Skeletal muscle satellite cell (primary cell): Measurements from ENCODE around the gene MTPN.

Experiments
- H3K27me3 ChIP-seq: 2 replicates; pipeline ENCODE4 v1.7.0; 2013; ENCODE audit warnings: low read length; ENCODE audit not compliant: control insufficient read depth, insufficient read depth
- H3K36me3 ChIP-seq: 2 replicates; pipeline ENCODE4 v1.7.0; 2013; ENCODE audit warnings: mild to moderate bottlenecking, control low read depth, low read length; ENCODE audit not compliant: insufficient read depth
- H3K4me1 ChIP-seq: 2 replicates; pipeline ENCODE4 v1.7.0; 2013; ENCODE audit warnings: low read length; ENCODE audit not compliant: control insufficient read depth, insufficient read depth
- H3K4me2 ChIP-seq: 2 replicates; pipeline ENCODE4 v1.7.0; 2013; ENCODE audit warnings: mild to moderate bottlenecking, low read length
- H3K4me3 ChIP-seq: 2 replicates; pipeline ENCODE4 v1.7.0; 2013; ENCODE audit warnings: low read length
- H3K9ac ChIP-seq: 2 replicates; pipeline ENCODE4 v1.7.0; 2013; ENCODE audit warnings: mild to moderate bottlenecking, low read depth, low read length, moderate library complexity
- H3K9me3 ChIP-seq: replicated peaks from 2 replicates; pipeline ENCODE4 v1.7.0; 2013; ENCODE audit warnings: mild to moderate bottlenecking, control low read depth, low read length

The MTPN gene

DNA sequence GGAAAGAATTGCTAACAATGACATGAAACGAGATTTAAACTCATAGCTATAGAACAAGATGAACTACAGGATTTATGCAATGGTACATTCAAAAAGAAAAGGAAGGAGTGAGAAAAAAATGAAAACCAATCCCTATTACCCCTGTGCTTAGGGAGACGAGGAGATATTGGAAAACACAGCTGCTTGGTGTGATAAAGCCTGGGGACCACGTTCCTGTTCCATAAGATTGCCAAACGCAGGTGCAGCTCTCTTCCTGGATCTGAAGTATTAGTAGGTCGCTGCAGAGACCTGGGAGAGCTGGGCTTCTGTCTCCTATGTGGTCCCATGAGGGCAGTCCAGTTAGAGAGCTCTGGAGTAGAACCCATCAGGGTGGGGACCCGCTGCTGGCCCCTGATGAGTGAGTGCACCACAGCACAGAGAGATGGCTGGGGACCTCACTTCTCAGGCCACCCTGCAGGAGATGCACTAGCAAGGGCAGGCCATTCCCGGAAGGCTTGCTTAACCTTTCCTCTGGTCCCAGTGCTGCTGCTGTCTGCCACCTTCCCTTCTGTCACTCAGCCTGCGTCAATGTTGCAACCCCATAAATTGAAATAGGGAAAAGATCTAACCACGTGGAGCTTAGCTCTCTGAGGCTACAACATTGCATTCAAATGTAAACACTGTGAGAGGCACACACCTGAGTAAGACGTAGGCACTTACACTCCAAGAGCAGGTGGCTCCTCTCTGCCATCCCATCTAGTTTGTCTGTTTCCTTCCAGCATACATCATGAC is 57.9 kb downstream of the MTPN start:
- no peaks in the 10 kb centered on the region for H3K9me3 ChIP-seq
- H3K4me2 ChIP-seq = no peak overlapping the region
- H3K4me3 ChIP-seq = no peak overlapping the region
- peaks cover 13% of the 10 kb centered on the region for H3K4me1 ChIP-seq
- H3K27me3 ChIP-seq = no peaks in the 10 kb centered on the region
- no peak overlapping the region for H3K9ac ChIP-seq
- H3K36me3 ChIP-seq = no peaks in the 10 kb centered on the region

DNA sequence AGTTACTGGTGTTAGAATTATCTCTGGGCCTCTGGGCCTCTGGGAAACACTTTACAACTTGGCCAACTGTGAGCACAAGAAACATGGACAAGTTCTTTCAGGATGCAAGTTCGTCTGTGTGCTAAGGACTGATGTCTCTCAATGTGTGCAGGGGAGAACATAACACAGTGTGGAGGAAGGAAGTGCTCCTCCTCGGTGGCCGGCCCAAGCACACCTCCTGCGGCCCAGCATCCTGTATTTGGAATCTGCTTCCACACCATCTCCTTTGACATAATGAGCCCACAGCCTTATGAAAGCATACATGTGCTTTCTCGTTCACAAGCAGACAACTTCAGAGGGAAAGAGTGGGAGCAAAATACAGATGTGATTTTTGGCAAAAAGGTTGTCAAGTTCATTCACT is 59.0 kb downstream of the MTPN start:
- Histone ChIP-seq H3K27me3 (no peaks in the 10 kb centered on the region), H3K9me3 (no peaks in the 10 kb centered on the region), H3K4me1 (peaks cover 6% of the 10 kb centered on the region), H3K9ac (no peak overlapping the region), H3K4me3 (no peak overlapping the region), H3K36me3 (no peaks in the 10 kb centered on the region), H3K4me2 (no peak overlapping the region)

DNA sequence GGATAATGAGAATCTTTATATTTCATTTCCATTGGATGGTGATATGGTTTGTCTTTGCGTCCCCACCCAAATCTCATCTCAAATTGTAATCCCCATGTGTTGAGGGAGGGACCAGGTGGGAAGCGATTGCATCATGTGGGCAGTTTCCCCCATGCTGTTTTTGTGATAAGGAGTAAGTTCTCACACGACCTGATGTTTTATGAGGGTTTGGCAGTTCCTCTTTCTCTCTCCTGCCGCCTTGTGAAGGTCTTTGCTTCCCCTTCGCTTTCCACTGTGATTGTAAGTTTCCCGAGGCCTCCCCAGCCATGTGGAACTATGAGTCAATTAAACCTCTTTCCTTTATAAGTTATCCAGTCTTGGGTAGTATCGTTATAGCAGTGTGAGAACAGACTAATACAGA is 59.4 kb downstream of the MTPN start:
- Histone ChIP-seq H3K9ac (no peak overlapping the region), H3K36me3 (no peaks in the 10 kb centered on the region), H3K27me3 (no peaks in the 10 kb centered on the region), H3K4me1 (peaks cover 2% of the 10 kb centered on the region), H3K9me3 (no peaks in the 10 kb centered on the region), H3K4me3 (no peak overlapping the region), H3K4me2 (no peak overlapping the region)

DNA sequence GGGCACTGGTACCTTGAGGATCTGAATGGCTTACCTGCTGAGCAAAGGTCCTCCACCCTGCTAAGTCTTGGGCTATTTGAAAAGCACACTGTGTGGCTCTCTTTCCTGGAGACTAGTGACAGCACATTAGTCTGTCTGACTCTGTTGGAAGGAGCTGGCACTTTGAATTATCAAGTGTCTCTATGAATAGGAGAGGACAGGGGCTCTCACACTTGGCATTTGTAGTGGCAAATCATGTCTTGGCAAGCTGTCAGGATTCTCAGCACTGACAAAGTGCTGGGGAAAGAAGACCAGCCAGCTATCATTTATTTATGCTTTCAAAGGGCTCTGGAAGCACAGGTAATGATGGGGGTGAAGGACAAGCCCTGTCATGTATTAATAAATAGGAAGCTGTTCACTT is 62.8 kb downstream of the MTPN start:
- Histone ChIP-seq H3K4me1 (no peaks in the 10 kb centered on the region), H3K9ac (no peak overlapping the region), H3K36me3 (no peaks in the 10 kb centered on the region), H3K4me3 (no peak overlapping the region), H3K4me2 (no peak overlapping the region), H3K27me3 (no peaks in the 10 kb centered on the region), H3K9me3 (no peaks in the 10 kb centered on the region)

DNA sequence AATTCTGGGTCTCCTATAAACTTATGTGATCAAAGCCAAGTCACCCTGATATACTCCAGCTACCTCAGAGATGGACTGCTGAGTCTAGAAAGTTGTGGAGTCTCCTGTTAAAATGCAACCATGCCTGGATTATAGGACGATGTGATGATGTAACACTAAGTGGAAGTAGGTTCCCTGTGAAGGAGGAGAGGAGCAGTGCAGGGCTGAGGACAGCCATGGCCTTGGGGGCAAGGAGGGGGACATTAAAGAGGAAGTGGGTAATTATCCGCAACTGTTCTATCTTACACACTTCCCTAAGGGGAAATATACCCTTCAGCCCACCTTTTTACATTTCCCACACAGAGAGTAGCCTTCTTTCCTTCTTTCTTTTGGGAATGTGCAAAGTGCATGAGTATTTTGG is 63.8 kb downstream of the MTPN start:
- H3K9ac ChIP-seq = no peak overlapping the region

DNA sequence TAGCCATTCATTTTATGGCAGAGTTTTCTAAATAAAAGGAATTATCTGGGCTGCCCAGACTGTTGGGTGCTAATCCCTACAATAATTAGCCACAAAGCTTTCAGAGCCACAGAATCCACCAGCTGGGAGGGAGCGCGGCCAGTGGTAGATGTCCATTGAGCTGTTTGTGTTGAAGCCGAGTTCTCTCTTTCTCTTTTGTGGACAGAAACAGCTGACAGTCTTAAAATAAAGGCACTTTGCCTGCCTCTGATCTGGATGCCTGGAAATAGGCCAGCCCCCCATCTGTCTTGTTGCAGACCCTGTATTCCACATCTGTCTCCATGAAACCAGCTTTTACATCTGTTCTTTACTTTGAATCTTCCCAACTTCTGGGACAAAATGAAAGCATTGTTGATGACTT is 66.1 kb downstream of the MTPN start:
- H3K4me3 ChIP-seq = no peak overlapping the region
- H3K9me3 ChIP-seq = no peaks in the 10 kb centered on the region
- H3K4me2 ChIP-seq = no peak overlapping the region
- H3K4me1 ChIP-seq = no peaks in the 10 kb centered on the region
- H3K9ac ChIP-seq = no peak overlapping the region
- H3K36me3 ChIP-seq = no peaks in the 10 kb centered on the region
- H3K27me3 ChIP-seq = no peaks in the 10 kb centered on the region

More for the DNA sequence above, 63.8 kb downstream of the MTPN start:
- Histone ChIP-seq H3K4me3 (no peak overlapping the region), H3K9me3 (no peaks in the 10 kb centered on the region), H3K4me2 (no peak overlapping the region), H3K4me1 (no peaks in the 10 kb centered on the region), H3K36me3 (no peaks in the 10 kb centered on the region), H3K27me3 (no peaks in the 10 kb centered on the region)

DNA sequence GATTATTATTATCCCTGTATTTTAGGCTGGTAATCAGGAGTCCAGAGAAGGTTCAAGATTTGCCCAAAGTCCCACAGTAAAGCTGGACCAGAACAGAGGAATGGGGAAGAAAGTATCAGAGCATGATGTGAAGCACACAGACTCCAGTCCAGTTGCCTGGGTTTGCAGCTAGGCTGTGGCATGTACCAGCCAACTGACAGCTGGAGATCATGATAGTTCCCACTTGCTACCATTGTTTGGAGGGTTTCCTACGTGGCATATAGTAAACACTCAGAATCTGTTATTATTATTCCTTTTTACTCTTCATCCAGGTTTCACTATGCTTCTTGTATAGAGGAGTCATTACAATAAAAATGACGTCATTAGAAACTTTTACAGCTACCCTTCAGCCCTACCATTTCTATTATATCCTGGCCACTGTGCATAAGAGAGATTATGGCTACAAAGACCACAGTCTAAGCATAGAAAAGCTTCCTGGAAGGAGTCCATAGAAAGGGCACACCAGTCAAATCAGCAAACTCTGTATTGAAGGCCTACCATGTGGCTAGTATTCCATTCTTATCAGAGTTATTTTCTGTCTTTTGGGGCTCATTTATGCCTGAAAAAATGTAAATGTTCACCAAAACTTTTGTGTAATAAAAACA is 66.6 kb downstream of the MTPN start:
- H3K4me1 ChIP-seq = no peaks in the 10 kb centered on the region
- no peaks in the 10 kb centered on the region for H3K27me3 ChIP-seq
- H3K9ac ChIP-seq = no peak overlapping the region
- H3K4me2 ChIP-seq = no peak overlapping the region
- H3K9me3 ChIP-seq = no peaks in the 10 kb centered on the region
- no peak overlapping the region for H3K4me3 ChIP-seq
- no peaks in the 10 kb centered on the region for H3K36me3 ChIP-seq

DNA sequence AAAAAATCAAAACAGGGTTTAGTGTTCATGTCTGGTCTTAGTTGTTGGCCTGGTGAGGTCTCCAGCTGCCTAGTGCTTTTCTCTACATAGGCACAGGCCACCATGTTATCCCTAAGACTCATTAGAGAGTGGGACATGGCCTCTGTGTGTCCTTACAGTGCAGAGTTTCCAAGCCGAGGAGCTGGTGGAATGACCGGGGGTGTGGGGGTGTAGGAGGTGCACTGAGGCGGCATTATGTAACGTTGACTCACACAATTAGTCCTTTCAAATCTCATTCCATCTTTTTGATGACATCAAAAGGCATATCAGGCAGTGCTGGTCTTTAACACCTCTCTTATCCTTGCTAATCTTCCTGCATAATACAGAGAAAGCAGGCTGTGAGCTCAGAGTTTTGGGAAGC is 71.3 kb downstream of the MTPN start:
- Histone ChIP-seq H3K36me3 (no peaks in the 10 kb centered on the region), H3K9ac (no peak overlapping the region), H3K4me2 (no peak overlapping the region), H3K27me3 (no peaks in the 10 kb centered on the region), H3K4me1 (no peaks in the 10 kb centered on the region), H3K4me3 (no peak overlapping the region), H3K9me3 (no peaks in the 10 kb centered on the region)

DNA sequence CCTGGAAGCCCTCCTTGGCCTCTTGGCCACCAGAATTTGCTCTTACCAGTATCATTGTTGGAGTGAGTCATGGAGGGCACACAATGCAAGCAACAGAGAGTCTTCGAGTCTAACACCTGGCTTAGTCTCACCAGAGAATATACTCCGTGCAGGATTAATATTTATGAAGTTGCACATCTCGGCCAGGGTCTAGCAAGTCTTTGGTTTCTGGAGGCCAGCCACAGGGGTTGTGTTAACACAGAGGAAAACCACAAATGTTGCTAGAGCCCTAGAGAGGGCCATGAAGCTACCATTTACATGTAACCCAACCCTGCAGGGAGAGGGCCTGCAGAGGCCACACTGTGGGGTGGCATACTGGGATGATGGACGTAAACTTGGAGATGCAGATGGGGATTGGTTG is 71.8 kb downstream of the MTPN start:
- no peak overlapping the region for H3K4me2 ChIP-seq
- no peaks in the 10 kb centered on the region for H3K27me3 ChIP-seq
- H3K9me3 ChIP-seq = no peaks in the 10 kb centered on the region
- no peak overlapping the region for H3K4me3 ChIP-seq
- H3K36me3 ChIP-seq = no peaks in the 10 kb centered on the region
- no peaks in the 10 kb centered on the region for H3K4me1 ChIP-seq
- no peak overlapping the region for H3K9ac ChIP-seq

DNA sequence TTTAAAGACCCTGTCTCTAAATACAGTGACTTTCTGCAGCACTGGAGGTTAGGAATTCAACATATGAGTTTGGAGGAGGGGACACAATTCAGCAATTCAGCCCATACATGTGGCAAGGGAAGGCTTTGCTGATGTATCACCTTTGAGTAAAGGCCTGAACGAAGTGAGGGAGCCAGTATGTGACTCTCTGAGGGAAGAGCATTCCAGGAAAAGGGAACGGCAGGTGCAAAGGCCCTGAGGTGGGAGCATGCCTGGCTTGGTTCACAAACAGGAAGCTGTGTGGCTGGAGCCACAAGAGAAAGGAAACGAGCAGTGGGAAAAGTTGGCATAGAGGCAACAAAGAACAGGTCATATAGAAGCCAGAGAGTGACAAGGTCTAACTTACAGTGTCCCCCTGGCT is 72.9 kb downstream of the MTPN start:
- Histone ChIP-seq H3K27me3 (no peaks in the 10 kb centered on the region), H3K9ac (no peak overlapping the region), H3K36me3 (no peaks in the 10 kb centered on the region), H3K9me3 (no peaks in the 10 kb centered on the region), H3K4me1 (no peaks in the 10 kb centered on the region), H3K4me3 (no peak overlapping the region), H3K4me2 (no peak overlapping the region)

DNA sequence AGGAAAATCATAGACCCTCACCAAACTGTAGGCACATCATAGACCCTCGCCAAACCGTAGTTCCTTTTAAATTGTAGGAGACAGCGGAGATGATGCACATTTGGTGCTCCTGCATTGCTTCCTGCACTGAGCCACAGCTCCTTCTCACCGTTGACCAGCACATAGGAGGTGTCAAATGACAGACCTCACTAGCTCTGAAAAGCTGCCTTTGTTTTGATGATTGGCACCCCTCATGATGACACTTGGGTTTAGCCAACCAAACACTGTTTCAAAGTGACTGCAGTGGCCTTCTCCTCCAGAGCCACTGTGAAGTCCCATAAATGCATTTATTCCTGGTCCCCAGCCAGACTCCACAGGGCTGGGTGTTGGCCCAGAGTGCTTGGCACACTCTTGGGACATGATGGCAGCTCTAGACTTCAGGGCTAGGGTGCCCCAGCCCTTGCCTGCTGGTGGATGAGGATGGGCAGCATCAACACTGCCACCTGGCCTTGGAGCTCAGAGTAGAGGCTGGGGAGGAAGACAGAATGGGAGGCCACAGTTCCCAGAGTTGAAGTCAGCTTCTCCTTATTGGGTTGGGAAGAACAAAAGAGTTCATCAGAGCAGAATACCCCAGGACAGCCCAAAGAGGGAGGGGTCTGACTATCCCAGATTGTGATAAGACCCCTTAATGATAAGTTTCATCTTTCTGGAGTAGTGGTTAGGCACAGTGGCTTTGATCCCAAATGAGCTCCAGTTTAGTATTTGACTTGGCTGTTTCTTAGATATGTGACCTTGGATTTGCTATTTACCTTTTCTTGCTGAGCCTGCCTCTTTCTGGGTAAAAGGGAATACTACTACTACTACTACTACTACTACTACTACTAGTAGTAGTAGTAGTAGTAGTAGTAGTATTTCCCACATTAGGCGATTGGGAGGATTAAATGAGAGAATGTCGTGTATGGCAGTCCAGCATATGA is 75.3 kb downstream of the MTPN start:
- Histone ChIP-seq H3K36me3 (no peaks in the 10 kb centered on the region), H3K9me3 (no peaks in the 10 kb centered on the region), H3K27me3 (no peaks in the 10 kb centered on the region), H3K4me2 (no peak overlapping the region), H3K4me3 (no peak overlapping the region), H3K4me1 (no peaks in the 10 kb centered on the region), H3K9ac (no peak overlapping the region)
